PC-3 (cell line): ENCODE results near the gene SLC23A2.

ENCODE experiments used
- CTCF ChIP-seq: fragments of 300-600 bp; sonication (generic); conservative IDR thresholded peaks from 2 replicates; pipeline ENCODE4 v1.5.1; 2017; ENCODE audit warnings: antibody characterized with exemption, low read depth, mild to moderate bottlenecking, low read length
- EZH2phosphoT487 ChIP-seq: fragments of 300-600 bp; sonication (generic); IDR thresholded peaks from 2 replicates; pipeline ENCODE4 v1.6.1; 2018; ENCODE audit warnings: mild to moderate bottlenecking, antibody characterized with exemption, low read length, borderline replicate concordance

GRCh38 chr20:4920655-4921054 lies 80.7 kb downstream of the SLC23A2 start:
- TF ChIP-seq CTCF, result no peak
- no peak for TF ChIP-seq EZH2phosphoT487
